HG03558 (cell line): Measurements from ENCODE around the gene CHAMP1.

ENCODE experiments used
- ATAC-seq: cut with Tn5 transposase; IDR thresholded peaks from one replicate; pipeline ENCODE4 v1.9.1; 2021; ENCODE audit warnings: moderate number of reproducible peaks; ENCODE audit not compliant: unreplicated experiment; ENCODE audit errors: extremely low read depth

Gene CHAMP1

GRCh38 chr13:114298866-114299265 is 15.4 kb upstream of the CHAMP1 start:
- ATAC-seq: no peak

- no peak for ATAC-seq
Observed at GRCh38 chr13:114299604-114300305, 14.5 kb upstream of the CHAMP1 start.

DNA sequence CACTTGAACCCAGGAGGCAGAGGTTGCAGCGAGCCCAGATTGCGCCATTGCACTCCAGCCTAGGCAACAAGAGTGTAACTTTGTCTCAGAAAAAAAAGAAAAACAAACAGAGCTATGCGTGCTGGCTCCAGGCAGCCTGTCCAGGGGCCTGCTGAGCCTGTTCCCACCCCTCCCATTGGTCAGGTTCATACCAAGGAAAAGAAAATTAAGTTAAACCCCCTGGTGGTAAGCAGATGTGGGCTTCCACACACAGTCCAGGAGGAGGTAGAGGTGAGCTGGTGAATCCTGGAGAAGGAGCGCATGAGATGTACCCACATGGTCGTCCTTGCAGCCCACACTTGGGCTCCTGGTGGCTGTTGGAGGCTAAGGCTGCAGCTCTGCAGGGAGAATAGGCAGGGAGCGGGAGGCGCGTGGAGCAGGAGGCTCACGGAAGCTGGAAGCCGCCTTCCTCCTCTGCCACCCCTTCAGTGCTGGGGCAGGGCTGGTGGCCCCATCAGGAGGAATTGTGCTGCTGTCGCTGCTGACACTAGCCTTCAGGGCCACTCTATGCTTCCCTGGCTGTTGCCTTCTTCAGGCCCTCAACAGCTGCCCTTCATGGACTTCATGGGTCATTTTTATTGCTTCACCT is 10.5 kb upstream of the CHAMP1 start:
- ATAC-seq: no peak

DNA sequence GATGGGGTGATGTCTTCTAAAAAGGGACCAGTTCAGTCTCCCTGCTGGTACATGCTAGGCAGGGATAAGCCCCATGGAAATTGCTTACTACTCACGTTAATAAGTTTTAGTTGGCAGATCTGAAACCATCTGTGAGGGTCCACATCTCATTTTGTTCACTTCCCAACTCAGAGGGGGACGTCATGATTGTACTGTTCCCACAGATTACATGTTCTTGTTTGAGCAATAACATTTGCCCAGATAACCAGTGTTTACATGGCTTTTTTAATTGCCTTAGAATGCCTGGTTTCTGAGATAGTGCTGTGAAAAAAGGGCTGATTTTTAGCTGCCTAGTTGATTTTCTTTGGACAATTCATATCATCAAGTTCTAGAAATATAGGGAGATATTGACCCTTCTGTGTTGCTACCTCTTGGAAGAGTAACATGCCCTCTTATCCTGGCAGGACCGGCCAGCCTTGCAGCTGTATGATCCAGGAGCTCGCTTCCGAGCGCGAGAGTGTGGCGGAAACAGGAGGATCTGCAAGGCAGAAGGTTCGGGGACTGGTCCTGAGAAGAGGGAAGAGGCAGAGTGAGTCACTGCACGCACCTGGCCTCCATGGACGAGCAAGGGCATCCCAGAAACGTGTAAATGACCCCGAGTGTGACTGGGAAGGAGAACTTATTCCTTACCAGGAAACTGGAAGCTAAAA is 9.8 kb upstream of the CHAMP1 start:
- ATAC-seq: no peak

GRCh38 chr13:114309086-114309485 is 5.2 kb upstream of the CHAMP1 start:
- no peak for ATAC-seq

GRCh38 chr13:114309806-114310410 is 4.4 kb upstream of the CHAMP1 start:
- ATAC-seq: no peak

DNA sequence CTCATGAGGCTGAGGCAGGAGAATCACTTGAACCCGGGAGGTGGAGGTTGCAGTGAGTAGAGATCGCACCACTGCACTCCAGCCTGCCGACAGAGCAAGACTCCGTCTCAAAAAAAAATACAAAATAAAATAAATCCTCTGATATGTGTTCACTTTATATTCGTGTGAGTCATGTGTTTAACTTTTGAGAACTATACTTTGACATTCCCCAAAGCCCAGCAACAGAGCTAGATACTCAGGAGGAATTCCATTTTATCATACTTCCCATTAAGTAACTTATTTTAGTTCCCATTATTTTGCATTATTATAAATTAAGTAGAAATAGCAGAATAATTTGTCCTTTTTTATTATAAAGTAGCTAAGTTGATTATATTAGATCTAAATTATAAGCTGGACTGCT is 3.3 kb upstream of the CHAMP1 start:
- no peak for ATAC-seq

DNA sequence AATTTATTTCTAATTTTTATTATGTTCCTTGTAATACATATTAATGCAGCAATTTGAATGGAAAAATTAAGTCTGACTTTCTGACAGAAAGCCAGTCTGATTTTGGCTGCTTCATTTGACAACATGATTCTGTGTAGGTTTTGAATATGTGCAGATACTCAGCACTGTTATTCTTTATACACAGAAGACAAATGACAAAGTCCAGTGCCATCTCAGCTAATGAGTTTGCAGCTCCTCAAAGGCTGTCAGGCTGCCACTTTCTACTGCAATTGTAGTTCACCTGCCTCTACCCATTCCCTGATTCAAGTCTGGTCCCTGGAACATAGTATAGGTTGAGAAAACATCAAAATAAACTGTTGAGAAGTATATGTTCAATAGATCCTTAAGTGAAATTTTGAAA is 2.9 kb upstream of the CHAMP1 start:
- no peak for ATAC-seq

DNA sequence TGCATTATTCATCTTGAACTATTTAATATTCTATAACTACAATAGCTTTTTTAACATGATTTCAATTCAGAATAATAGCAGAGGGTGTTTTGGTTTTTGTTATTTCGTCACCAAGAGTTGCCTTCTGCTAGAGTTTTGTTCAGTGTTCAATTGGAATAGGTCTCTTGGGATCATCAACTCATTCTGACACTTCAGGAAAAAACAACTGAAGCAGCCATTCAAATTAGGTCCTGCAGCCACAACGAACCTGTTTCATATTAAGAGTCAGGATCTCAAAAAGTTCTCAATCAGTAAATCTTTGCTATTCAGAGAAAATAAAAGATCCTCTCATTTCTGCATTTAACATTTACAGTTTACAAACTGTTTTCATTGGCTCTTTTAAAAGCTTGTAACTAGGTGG is 2.4 kb upstream of the CHAMP1 start:
- no peak for ATAC-seq

- no peak for ATAC-seq
Observed at GRCh38 chr13:114313061-114313860, 1.0 kb upstream of the CHAMP1 start.

DNA sequence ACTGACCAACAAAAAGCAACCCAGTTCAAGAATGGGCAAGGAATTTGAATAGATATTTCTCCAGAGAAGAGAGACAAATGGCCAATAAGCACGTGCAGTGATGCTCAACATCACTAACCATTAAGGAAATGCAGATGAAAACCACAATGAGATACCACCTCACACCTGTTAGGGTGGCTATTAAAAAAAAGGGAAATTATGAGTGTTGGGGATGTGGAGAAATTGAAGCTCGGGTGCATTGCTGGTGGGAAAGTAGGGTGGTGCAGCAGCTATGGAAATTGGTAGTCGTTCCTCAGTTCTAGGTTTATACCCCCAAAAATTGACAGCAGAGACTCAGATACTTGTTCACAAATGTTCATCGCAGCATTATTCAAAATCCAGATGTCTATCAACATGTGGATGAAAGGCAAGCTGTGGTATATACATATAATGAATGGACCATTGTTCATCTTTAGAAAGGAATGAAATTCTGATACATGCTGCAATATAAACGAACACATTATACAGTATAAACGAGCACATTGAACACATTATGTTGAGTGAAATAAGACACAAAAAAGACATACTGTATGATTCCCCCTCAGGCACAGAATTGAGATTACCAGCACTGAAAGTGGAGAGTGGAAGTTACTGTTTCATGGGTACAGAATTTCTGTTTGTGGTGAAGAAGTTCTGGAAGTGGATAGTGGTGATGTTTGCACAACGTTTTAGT is 927 bp downstream of the CHAMP1 start:
- no peak for ATAC-seq

DNA sequence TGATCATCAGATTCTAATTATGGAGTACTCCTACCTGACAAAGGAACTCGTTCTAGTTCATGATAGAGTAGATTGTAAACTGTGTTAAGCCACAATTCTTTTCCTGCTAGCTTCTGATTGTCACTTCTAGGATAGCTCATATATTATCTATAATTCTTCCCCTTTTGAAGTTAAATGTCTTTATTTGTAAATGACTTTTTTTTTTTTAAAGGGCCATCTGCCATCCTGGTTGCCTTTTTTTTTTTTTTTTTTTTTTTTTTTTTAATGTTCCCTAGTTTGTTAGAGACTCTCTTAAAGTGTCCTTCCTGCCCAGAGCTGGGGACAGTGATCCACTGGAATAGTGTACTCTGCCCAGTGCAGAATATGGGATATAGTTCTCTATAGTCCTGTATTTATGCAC is 4.3 kb downstream of the CHAMP1 start:
- ATAC-seq: no peak

- ATAC-seq: no peak
Observed at GRCh38 chr13:114319441-114319913, 5.2 kb downstream of the CHAMP1 start.

DNA sequence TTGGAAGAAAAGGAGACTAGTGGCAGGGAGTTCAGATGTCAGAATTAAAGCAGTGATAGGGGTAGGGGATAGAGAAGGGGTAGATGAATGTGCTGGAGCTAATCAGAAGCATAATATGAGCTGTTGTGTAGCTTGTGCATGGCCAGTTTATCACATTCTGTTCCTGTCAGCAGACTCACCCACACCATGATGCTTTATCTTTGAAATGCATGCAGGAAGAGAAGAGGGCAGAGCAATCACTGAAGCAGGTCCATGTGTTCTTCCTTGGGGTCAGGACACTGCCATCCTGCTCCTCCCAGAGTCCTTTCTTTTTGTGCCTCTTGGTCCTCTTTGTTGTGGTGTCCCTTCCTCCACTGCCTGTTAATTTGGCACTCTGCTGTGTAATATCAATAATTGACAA is 5.8 kb downstream of the CHAMP1 start:
- no peak for ATAC-seq

DNA sequence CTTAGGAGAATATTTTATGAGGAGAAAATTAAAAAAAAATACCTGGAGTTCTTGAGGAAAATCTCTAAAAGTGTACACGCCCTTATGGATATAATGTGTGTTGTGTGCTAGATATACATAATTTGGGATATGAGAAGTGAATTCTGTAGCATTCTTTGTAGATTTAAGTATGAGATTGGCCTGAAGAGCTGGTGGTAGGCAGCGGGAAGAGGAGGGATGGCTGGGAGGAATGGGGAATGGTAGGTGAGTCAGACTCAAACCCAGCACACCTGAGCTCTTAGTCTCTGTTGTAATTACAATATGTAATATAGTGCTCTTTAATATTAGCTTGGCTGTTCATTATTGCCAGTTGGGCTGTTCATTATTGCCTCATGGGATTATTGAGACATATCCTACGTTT is 7.0 kb downstream of the CHAMP1 start:
- ATAC-seq: no peak

DNA sequence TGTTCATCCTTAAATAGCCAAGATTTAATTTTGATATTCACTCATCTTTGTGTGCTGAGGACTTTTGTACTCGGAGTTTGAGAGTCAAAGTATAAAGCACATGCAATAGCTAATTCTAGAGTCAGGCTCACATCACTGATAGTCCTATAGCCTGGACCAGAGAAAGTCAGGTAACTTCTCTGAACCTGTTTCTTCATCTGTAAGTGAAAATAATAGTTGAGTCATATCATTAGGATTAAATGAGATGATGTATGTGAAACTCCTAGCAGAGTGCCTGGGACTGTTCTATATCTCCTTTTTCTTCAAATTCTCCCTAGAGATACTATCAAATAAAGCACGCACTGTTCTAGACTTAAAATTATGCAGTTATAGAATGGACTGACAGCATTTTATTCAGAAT is 9.0 kb downstream of the CHAMP1 start:
- ATAC-seq: no peak

DNA sequence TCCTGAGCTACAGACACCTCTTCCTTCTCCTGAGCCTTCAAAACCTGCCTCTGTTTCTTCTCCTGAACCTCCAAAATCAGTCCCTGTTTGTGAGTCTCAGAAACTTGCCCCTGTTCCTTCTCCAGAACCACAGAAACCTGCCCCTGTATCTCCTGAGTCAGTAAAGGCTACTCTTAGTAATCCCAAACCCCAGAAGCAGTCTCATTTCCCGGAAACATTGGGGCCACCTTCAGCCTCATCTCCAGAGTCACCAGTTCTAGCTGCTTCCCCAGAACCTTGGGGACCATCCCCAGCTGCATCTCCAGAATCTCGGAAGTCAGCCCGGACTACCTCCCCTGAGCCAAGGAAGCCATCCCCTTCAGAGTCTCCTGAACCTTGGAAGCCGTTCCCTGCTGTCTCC is 10.0 kb downstream of the CHAMP1 start:
- no peak for ATAC-seq

DNA sequence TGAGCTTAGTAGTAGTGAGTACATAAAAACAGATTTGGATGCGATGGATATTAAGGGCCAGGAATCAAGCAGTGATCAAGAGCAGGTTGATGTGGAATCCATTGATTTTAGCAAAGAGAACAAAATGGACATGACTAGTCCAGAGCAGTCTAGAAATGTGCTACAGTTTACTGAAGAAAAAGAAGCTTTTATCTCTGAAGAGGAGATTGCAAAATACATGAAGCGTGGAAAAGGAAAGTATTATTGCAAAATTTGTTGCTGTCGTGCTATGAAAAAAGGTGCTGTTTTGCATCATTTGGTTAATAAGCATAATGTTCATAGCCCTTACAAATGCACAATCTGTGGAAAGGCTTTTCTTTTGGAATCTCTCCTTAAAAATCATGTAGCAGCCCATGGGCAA is 11.4 kb downstream of the CHAMP1 start:
- ATAC-seq: no peak

DNA sequence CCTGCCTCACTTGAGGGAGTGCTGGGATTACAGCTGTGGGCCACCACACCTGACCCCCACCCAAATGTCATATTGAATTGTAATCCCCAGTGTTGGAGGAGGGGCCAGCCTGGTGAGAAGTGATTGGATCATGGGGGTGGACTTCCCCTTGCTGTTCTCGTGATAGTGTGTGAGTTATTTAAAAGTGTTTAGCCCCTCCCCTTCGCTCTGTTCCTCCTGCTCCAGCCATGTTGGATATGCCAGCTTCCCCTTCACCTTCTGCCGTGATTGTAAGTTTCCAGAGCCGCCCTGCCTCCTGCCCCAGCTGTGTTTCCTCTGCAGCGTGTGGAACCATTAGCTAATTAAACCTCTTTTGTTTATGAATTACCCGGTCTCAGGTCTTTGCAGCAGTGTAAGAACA is 13.7 kb downstream of the CHAMP1 start:
- no peak for ATAC-seq

- no peak for ATAC-seq
Observed at GRCh38 chr13:114328595-114328994, 14.3 kb downstream of the CHAMP1 start.
